Colonic mucosa (tissue), 4 donors: ENCODE data around the gene NPY1R. TPM values are rescaled to one million over a fixed set of nuclear protein-coding genes. Genes with fewer than 3 reads are reported as not detected.

Experiments used
- DNase-seq: peaks from one replicate; pipeline ENCODE4 v3.0.0-alpha.2; 2020
- H3K27ac ChIP-seq: fragments of 200-600 bp; one replicate; pipeline ENCODE4 v1.8.0; 2021
- H3K27me3 ChIP-seq: fragments of 200-600 bp; one replicate; pipeline ENCODE4 v1.8.0; 2021
- H3K36me3 ChIP-seq: fragments of 200-600 bp; one replicate; pipeline ENCODE4 v1.8.0; 2021
- H3K4me1 ChIP-seq: fragments of 200-600 bp; one replicate; pipeline ENCODE4 v1.8.0; 2021; ENCODE audit warnings: mild to moderate bottlenecking
- H3K4me3 ChIP-seq: fragments of 200-600 bp; one replicate; pipeline ENCODE4 v1.8.0; 2021
- H3K9ac ChIP-seq, 2 donors: one replicate each; pipeline ENCODE4 v1.7.0; 2013; ENCODE audit warnings: control low read depth in 2 of 2, low read depth in 2 of 2, low read length in 2 of 2
- H3K9me3 ChIP-seq: fragments of 200-600 bp; one replicate; pipeline ENCODE4 v1.8.0; 2021
- intact Hi-C: fragments of 100-400 bp; cut with DNase I; formaldehyde crosslinking; loops from one replicate; pipeline ENCODE4 v1.14.1; 2022
- total RNA-seq, 2 donors: library from RNA; stranded (reverse); fragmentation: NEBNext Ultra II Directional in 1 of 2; extraction: Animal tissue kit (Norgen Biotek cat#: 25700) in 1 of 2; gene quantifications; one replicate each; pipeline ENCODE4 v1.2.1, GENCODE V29; 2021
- TF ChIP-seq, protein P1 (sequence below): fragments of 200-600 bp; IDR thresholded peaks from one replicate; pipeline ENCODE4 v1.8.0; 2022; ENCODE audit warnings: antibody characterized with exemption, mild to moderate bottlenecking
- donor health status: healthy.
- donor health status: DM: no; HTN: no; CAD: no.
- donor health status: DM: no; HTN: no; CAD: no.

Gene NPY1R
- total RNA-seq, 2 donors from 2014 or later = 1.6 to 2.0 TPM

DNA sequence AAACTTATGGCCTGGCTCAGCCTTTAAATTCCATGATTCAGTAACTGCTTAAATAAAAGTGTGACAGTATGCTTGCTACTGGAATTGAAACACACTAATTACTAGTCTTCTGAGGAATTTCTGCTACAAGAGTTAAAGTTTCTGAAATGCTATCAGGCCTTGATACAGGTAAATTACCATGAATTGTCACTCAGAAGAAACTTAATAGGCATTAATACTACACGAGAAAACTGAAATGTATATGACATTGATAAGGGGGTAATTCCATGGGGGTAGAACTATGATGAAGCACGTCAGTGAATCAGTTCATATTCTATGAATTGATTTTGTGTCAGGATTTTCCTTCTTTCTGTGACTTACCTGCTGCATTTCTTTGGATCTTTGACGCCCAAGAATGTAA, 3.0 kb upstream of the NPY1R start:
- Histone ChIP-seq H3K36me3 (no peaks in the 10 kb centered on the region), H3K4me1 (no peaks in the 10 kb centered on the region), H3K27ac (no peak overlapping the region), H3K9ac (no peak overlapping the region), H3K4me3 (no peak overlapping the region), H3K27me3 (peaks cover 3% of the 10 kb centered on the region), H3K9me3 (no peaks in the 10 kb centered on the region)
- intact Hi-C loops = loop anchor here (10.0 kb wide), 1 partner anchor 209 kb away; no protein-coding TSS in a partner anchor
- TF ChIP-seq, protein P1, sequence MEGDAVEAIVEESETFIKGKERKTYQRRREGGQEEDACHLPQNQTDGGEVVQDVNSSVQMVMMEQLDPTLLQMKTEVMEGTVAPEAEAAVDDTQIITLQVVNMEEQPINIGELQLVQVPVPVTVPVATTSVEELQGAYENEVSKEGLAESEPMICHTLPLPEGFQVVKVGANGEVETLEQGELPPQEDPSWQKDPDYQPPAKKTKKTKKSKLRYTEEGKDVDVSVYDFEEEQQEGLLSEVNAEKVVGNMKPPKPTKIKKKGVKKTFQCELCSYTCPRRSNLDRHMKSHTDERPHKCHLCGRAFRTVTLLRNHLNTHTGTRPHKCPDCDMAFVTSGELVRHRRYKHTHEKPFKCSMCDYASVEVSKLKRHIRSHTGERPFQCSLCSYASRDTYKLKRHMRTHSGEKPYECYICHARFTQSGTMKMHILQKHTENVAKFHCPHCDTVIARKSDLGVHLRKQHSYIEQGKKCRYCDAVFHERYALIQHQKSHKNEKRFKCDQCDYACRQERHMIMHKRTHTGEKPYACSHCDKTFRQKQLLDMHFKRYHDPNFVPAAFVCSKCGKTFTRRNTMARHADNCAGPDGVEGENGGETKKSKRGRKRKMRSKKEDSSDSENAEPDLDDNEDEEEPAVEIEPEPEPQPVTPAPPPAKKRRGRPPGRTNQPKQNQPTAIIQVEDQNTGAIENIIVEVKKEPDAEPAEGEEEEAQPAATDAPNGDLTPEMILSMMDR = no peak
- no peak for DNase-seq

DNA sequence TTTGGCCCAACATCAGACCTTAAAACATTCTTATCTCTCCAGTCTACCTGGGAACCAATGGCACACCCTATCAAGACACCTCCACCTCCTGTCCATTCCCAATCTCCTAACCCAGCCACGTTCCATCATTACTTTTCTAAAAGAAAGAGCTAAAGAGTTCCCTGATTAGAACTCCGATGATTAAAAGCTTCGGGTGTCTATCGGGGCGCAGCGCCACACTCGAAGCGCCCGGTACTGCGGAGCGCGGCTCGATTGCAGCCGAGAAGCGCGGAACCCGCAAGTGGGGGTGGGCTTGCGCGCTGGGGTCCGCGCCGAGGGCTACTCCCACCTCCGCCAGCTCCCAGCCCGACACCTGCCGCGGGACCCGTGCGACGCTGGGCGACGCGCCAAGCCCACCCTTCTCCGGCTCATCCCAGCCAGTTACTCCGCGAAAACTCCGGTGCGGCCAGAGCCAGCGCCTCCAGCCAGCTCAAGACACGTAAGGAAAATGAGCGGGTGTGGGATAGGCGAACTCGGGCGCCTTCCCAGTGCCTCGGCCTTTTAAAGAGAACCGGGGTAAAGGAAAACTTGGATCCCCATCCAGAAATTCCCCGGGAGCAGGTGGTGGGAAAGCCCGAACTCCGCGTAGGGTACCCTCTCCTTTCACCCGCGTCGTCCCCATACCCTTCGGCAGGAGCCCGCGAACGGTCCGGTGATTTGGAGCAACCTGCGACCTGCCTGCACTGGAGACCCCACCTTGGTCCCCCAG, 593 bp downstream of the NPY1R start:
- Histone ChIP-seq H3K9ac (peak overlapping the region; percentile 21 to 57), H3K9me3 (no peaks in the 10 kb centered on the region), H3K27me3 (peaks cover 3% of the 10 kb centered on the region), H3K27ac (no peak overlapping the region), H3K4me1 (no peaks in the 10 kb centered on the region), H3K36me3 (no peaks in the 10 kb centered on the region), H3K4me3 (peak overlapping the region; percentile 29)
- TF ChIP-seq, protein P1 = no peak
- intact Hi-C loops = loop anchor here (5.0 to 10.0 kb wide), 4 partner anchors 213 to 835 kb away; no protein-coding TSS in a partner anchor
- DNase-seq = no peak

DNA sequence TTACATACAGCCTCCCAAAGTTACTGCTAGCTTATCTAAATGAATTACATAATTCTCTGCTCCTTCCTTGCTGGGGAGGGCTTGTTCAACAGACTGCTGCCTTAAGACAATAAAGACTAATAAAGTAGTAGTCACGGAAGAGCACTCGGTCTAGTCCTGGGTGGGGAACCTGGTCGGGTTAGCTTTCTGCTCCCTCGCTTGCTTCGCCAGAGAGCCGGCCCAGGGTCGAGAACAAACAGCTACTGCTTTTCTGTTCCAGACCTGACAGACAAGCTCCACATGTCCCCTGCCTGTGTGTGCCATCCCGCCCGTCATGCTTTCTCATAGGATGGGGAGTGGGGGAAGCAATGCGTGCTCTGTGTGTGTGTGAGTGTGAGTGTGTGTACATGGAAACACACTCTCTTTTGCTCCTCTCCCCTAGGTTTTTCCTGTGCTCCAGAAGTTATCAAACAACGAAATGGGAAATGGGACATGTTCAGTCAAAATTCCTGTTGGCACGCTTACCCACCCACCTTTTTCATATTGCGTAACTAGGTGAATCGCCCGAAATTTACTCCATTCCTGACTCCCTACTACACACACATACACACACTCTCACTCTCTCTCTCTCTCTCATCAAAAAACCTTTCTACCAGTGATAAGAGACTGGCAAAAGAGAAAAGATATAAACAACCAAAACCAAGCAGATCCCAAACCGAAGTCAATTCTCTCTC, 1.3 kb downstream of the NPY1R start:
- TF ChIP-seq, protein P1 = no peak
- Histone ChIP-seq H3K9ac (peak overlapping the region in 1 of 2 donors; percentile 17), H3K27me3 (peaks cover 3% of the 10 kb centered on the region), H3K4me3 (peak overlapping the region; percentile 29), H3K4me1 (no peaks in the 10 kb centered on the region), H3K36me3 (no peaks in the 10 kb centered on the region), H3K9me3 (no peaks in the 10 kb centered on the region), H3K27ac (no peak overlapping the region)
- DNase-seq = no peak
- intact Hi-C loops = loop anchor here (5.0 to 10.0 kb wide), 4 partner anchors 214 to 834 kb away; no protein-coding TSS in a partner anchor

DNA sequence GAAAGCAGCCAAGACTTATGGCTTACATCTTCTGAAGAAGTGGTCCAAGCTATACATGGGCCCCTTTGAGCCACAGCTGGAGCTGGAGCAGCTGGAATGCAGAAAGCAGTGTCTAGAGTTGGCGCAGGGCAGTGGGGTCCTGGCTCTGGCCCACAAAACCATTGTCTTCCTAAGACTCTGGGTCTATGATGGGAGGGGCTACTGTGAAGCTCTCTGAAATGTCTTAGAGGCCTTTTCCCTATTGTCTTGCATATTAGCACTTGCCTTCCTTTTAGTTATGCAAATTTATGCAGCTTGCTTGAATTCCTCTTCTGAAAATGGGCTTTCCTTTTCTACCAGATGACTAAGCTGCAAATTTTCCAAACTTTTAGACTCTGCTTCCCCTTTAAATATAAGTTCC, 15.3 kb downstream of the NPY1R start:
- Histone ChIP-seq H3K27ac (no peak overlapping the region), H3K4me1 (no peaks in the 10 kb centered on the region), H3K4me3 (no peak overlapping the region), H3K9ac (no peak overlapping the region), H3K27me3 (no peaks in the 10 kb centered on the region), H3K9me3 (no peaks in the 10 kb centered on the region), H3K36me3 (no peaks in the 10 kb centered on the region)
- intact Hi-C loops = no loop called here
- TF ChIP-seq, protein P1 = no peak
- no peak for DNase-seq

DNA sequence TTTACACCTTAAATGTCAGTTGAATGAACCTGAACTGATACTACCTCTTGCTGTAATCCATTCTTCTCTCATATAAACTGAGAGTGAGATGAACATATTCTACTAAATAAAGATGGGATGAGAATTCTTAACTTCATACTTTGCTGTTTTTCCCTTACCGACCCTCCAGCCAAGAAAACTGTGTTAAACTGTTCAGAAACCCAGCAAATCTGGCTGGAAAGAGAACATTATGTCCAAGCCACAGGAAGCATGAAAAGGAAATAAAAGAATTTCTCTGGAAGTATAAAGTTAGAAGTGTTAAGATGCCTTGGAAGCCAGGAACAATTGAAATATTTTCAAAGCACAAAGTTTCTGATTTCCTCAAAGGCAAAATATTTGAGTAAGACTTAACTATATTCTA, 22.9 kb downstream of the NPY1R start:
- Histone ChIP-seq H3K36me3 (no peaks in the 10 kb centered on the region), H3K27ac (no peak overlapping the region), H3K9me3 (no peaks in the 10 kb centered on the region), H3K9ac (no peak overlapping the region), H3K4me3 (no peak overlapping the region), H3K27me3 (no peaks in the 10 kb centered on the region), H3K4me1 (no peaks in the 10 kb centered on the region)
- TF ChIP-seq, protein P1 = no peak
- intact Hi-C loops = no loop called here
- DNase-seq = no peak
